LNCaP clone FGC (cell line): Measurements from ENCODE around the gene PPP2R2D.

Experiments used
- DNase-seq: peaks from one replicate; pipeline ENCODE4 v3.0.0-alpha.2; 2011; ENCODE audit warnings: low read depth
- H3K4me3 ChIP-seq: 2 replicates; pipeline ENCODE4 v1.5.1; 2011; ENCODE audit warnings: mild to moderate bottlenecking, low read depth, low read length, control low read depth
- TF ChIP-seq, protein P1 (sequence below): IDR thresholded peaks from 2 replicates; pipeline ENCODE4 v1.5.1; 2012; ENCODE audit warnings: mild to moderate bottlenecking; ENCODE audit not compliant: control insufficient read depth, insufficient read depth; ENCODE audit errors: extremely low read depth

PPP2R2D gene

DNA sequence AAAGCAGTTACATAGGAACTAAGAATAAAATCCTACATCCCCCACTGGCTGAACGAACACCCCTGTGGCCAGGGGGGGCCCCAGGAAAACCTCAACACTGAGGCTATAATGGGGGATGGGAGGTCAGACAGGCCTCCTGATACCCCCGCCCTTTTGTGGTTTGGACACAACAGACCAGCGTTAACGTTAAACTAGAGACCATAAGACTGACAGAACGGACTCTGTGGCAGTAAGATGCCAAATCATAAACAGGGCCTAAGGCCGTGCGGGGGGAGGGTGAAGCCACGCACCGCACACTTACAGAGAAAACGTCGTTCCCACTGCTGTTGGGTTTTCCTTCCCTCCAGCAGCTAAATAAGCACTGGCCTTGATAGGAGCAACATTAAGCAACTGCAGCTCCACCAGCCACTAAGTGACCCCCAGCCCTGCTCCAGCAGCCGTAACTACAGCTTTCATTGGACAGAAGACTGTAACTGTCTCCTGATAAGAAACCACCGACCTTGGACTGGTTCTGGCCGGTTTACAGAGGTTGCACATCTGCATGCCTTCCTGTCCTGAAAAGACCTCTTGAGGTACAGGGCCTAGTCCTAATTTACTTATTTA is 3.4 kb upstream of the PPP2R2D start:
- no peak for DNase-seq
- TF ChIP-seq, protein P1, sequence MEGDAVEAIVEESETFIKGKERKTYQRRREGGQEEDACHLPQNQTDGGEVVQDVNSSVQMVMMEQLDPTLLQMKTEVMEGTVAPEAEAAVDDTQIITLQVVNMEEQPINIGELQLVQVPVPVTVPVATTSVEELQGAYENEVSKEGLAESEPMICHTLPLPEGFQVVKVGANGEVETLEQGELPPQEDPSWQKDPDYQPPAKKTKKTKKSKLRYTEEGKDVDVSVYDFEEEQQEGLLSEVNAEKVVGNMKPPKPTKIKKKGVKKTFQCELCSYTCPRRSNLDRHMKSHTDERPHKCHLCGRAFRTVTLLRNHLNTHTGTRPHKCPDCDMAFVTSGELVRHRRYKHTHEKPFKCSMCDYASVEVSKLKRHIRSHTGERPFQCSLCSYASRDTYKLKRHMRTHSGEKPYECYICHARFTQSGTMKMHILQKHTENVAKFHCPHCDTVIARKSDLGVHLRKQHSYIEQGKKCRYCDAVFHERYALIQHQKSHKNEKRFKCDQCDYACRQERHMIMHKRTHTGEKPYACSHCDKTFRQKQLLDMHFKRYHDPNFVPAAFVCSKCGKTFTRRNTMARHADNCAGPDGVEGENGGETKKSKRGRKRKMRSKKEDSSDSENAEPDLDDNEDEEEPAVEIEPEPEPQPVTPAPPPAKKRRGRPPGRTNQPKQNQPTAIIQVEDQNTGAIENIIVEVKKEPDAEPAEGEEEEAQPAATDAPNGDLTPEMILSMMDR = no peak
- no peak overlapping the region for H3K4me3 ChIP-seq

DNA sequence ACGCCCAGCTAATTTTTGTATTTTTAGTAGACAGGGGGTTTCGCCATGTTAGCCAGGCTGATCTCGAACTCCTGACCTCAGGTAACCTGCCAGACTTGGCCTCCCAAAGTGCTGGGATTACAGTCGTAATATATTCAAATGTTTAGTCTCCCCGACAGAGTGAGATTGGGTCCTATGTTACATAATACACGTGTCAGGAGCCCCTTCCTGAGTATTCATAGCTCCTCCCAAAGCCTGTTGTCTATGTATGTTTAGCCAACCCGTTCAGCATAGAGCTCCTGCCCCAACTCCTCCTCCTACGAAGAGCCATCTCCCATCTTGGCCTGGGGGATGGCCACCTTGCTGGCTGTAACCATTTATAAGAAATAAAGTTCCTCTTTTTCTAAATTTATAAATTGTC is 2.7 kb upstream of the PPP2R2D start:
- no peak overlapping the region for H3K4me3 ChIP-seq
- TF ChIP-seq, protein P1 = no peak
- DNase-seq = no peak

DNA sequence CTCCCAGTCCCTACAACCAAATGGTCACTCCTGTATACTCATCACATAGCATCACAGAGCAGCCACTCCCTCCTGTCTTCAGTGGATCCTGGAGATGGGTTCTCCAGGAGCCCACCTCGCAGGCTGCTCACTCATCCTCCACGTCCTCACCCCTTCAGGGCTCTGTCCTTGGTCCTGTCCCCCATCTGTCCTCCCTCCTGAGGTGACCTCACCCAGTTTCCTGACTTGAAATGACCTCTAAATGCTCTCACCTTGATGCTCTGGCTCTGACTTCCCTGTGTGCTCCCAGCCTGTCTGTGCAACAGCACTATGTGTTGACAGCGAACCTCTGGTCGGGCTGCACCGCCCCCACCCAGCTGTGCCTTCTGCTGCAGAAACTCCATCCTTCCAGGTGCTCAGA is 2.1 kb upstream of the PPP2R2D start:
- no peak overlapping the region for H3K4me3 ChIP-seq
- DNase-seq = no peak
- TF ChIP-seq, protein P1 = no peak

DNA sequence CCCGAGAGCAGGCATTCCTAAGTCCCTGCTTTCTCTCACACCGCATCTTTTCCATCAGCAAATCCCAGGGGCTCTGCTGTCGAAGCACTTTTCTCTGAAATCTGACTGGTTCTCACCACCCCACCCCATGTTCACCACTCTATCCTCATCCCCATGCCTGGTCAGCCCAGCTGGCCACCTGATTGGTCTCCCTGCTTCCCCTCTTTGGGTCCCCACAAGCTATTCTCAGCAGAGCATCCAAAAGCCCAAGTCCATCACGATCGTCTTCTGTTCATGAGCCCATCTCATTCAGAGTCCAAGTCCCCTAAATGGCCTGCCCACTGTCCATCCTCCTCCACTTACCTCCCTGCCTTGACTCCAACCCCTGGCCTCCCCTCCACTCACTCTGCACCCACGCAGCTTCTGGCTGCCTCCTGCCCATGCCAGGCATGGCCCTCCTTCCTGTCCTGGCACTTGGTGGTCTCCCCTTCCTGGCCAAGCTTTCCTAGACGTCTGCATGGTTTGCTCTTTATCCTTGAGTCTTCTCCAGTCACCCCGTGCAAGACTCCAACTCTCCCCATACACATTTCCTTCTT is 1.6 kb upstream of the PPP2R2D start:
- H3K4me3 ChIP-seq = no peak overlapping the region
- no peak for DNase-seq
- TF ChIP-seq, protein P1 = no peak

DNA sequence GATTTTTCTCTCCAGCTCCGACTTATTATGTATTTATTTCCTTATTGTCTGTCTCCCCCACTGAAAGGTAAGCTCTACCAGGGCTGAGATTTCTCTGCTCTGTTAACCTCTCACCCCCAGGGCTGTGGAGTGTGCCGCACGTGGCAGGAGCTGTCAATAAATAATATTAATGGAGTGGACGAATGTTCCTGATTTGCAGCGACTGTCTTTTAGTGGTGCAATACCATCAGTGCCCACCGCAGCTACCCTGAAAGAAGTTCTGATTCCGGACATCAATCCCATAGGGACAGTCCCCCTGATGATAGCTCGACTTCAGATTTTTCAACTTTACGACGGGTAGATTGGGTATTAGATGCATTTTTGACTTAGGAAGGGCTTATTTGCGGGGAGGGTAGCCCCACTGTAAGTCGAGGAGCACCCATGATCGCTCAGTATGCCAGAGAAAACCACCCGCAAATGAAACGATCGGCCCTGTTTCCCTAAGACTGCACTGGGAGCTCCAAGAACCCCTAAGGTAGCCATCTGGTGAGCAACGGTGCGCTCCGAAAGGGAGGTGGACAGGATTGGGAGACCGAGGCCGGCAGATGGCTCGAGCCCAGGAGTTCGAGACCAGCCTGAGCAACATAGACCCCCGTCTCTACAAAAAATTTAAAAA is 986 bp upstream of the PPP2R2D start:
- TF ChIP-seq, protein P1 = no peak
- peak overlapping the region; percentile 60 for H3K4me3 ChIP-seq
- no peak for DNase-seq

GRCh38 chr10:131901181-131901829 is 497 bp downstream of the PPP2R2D start:
- TF ChIP-seq, protein P1 = no peak
- DNase-seq = no peak
- peak overlapping the region; percentile 80 for H3K4me3 ChIP-seq
